Measurements from ENCODE around the gene TNS2. TPM values are rescaled to one million over a fixed set of nuclear protein-coding genes. Genes with fewer than 3 reads are reported as not detected.

Gene TNS2
- total and polyA plus RNA-seq, 4 donors, result 56.7 to 182 (median 105) TPM

DNA sequence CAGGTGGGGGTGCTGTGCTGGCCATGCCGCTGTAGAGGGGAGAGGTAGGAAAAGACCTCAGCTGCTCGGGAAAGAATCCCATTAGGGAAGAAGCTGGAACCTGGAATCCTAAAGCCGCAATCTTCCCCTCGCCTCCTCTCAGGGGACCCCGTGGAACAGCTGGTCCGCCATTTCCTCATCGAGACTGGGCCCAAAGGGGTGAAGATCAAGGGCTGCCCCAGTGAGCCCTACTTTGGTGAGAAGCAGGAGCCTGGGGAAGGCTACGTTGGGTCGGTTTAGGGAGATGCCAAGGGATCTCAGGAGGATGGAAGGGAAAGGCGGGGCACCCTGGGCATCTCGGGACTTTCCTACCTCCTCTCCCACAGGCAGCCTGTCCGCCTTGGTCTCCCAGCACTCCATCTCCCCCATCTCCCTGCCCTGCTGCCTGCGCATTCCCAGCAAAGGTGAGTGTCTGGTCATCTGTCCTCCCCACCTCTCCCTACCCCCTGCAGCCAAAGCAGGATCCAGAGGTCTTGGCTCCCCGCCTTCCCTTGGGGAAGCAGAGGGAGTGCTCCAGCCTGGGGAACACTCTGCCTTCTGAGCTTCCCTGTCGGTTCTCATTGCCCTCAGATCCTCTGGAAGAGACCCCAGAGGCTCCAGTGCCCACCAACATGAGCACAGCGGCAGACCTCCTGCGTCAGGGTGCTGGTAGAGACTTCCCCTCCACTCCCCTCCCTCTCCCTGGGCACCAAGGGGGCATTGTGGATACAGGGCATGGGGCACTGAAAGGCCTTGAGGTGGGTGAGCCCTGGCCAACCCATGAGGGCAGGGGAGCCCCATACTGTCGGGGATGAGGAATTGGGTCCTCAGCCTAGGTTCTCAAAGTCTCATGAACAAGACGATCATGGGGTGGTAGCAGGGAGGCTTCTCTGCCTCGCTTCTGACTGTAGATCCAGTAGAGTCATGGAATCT, 12.4 kb downstream of the TNS2 start:
- H3K9ac ChIP-seq (ENCODE audit: insufficient read depth in 1 of 2, low read length in 2 of 2), result peak overlapping the region in 1 of 2 donors; percentile 4

DNA sequence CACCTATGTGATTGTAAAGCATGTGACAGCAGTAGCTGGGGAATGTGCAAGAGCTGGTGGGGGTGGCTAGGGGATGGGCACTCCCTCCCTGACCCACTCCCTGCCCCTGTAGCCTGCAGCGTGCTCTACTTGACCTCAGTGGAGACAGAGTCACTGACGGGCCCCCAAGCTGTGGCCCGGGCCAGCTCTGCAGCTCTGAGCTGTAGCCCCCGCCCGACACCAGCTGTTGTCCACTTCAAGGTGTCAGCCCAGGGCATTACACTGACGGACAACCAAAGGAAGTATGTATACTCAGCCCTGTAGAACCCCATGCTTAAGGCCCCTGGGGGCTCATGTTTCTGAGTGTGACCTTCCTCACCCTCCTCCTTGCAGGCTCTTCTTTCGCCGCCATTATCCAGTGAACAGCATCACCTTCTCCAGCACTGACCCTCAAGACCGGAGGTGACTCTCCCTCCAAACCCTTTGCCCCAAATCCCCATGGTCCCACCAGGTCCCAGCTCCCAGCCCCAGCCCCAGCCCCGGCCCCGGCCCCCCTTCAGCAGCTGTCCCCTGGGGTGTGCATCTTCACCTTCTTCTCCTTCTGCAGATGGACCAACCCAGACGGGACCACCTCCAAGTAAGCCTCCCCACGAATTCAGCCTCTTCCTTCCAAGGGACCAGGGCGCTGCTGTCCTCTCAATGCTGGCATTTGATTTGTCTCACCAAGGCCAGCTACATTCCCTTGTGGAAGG, 13.3 kb downstream of the TNS2 start:
- Histone ChIP-seq H3K4me1 (ENCODE audit: control insufficient read depth in 5 of 5, insufficient read depth in 5 of 5, low read length in 5 of 5) (peaks cover 0 to 25% (median 11%) of the 10 kb centered on the region in 5 donors), H3K36me3 (ENCODE audit: control insufficient read depth in 4 of 4, insufficient read depth in 4 of 4, low read length in 4 of 4) (peaks cover 0 to 78% (median 42%) of the 10 kb centered on the region in 4 donors), H3K9me3 (ENCODE audit: control insufficient read depth in 4 of 4, insufficient read depth in 3 of 4, low read length in 3 of 4) (no peaks in the 10 kb centered on the region), H3K27ac (ENCODE audit: low read depth in 1 of 2, low read length in 1 of 2) (peak overlapping the region; percentile 2 to 12), H3K27me3 (ENCODE audit: control insufficient read depth in 3 of 3, insufficient read depth in 3 of 3, low read length in 2 of 3) (no peaks in the 10 kb centered on the region), H3K9ac (ENCODE audit: insufficient read depth in 1 of 2, low read length in 2 of 2) (no peak overlapping the region), H3K4me3 (no peak overlapping the region)
- no peak for ATAC-seq (ENCODE audit: insufficient read depth, low FRiP score)
- 82 to 89% methylated on average over 14 of the region's 14 CpGs for WGBS, 2 donors
- no peak for DNase-seq
- TF ChIP-seq, protein P1, sequence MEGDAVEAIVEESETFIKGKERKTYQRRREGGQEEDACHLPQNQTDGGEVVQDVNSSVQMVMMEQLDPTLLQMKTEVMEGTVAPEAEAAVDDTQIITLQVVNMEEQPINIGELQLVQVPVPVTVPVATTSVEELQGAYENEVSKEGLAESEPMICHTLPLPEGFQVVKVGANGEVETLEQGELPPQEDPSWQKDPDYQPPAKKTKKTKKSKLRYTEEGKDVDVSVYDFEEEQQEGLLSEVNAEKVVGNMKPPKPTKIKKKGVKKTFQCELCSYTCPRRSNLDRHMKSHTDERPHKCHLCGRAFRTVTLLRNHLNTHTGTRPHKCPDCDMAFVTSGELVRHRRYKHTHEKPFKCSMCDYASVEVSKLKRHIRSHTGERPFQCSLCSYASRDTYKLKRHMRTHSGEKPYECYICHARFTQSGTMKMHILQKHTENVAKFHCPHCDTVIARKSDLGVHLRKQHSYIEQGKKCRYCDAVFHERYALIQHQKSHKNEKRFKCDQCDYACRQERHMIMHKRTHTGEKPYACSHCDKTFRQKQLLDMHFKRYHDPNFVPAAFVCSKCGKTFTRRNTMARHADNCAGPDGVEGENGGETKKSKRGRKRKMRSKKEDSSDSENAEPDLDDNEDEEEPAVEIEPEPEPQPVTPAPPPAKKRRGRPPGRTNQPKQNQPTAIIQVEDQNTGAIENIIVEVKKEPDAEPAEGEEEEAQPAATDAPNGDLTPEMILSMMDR (IDR thresholded peaks at IDR 0.05; ENCODE audit: control extremely low read depth, extremely low read depth), result no peak

More for the DNA sequence above, 12.4 kb downstream of the TNS2 start:
- Histone ChIP-seq H3K36me3 (ENCODE audit: control insufficient read depth in 4 of 4, insufficient read depth in 4 of 4, low read length in 4 of 4) (peaks cover 0 to 77% (median 51%) of the 10 kb centered on the region in 4 donors), H3K9me3 (ENCODE audit: control insufficient read depth in 4 of 4, insufficient read depth in 3 of 4, low read length in 3 of 4) (no peaks in the 10 kb centered on the region), H3K27me3 (ENCODE audit: control insufficient read depth in 3 of 3, insufficient read depth in 3 of 3, low read length in 2 of 3) (no peaks in the 10 kb centered on the region), H3K4me1 (ENCODE audit: control insufficient read depth in 5 of 5, insufficient read depth in 5 of 5, low read length in 5 of 5) (peaks cover 0 to 25% (median 11%) of the 10 kb centered on the region in 5 donors), H3K27ac (ENCODE audit: low read depth in 1 of 2, low read length in 1 of 2) (peak overlapping the region in 1 of 2 donors; percentile 43), H3K4me3 (no peak overlapping the region)
- TF ChIP-seq, protein P1 (IDR thresholded peaks at IDR 0.05; ENCODE audit: control extremely low read depth, extremely low read depth), result no peak
- 74 to 81% methylated on average over 20 of the region's 20 CpGs for WGBS, 2 donors
- DNase-seq, result no peak
- ATAC-seq (ENCODE audit: insufficient read depth, low FRiP score), result no peak

DNA sequence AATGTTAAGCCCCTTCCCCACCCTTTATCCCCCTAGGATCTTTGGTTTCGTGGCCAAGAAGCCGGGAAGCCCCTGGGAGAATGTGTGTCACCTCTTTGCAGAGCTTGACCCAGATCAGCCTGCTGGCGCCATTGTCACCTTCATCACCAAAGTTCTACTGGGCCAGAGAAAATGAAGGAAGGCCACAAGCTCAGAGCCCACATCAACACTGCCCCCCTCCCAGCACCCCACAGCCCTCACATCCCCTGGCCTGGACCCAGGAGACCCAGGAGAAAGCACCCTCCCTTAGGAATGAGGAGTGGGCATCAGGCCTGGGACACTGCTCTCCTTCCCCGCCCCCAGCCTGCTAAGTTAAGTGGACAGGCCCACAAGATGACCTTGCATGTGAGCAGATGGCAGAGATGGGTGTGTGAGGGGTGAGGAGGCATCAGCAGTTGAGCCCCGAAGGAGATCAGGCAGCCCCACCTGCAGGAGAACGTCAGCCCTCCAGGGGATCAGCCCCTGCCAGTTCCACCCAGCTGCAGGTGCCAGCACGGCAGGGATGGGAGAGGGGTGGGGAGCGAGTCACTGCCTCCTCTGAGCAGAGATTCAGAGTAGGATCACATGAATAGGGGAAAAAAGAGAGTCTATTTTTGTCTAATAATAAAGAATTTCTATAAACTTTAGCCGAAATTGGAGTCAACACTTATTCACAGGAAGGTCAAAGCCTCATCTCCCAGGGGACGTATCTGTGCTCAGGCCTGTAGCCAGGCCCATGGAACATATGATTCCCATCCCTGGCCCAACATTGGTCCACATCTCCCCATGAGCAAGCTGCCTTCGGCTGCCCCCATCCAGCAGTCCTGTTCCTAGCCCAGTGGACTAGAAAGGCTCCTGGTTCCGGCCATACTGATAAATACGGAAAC, 14.1 kb downstream of the TNS2 start:
- Histone ChIP-seq H3K4me3 (no peak overlapping the region), H3K9ac (ENCODE audit: insufficient read depth in 1 of 2, low read length in 2 of 2) (no peak overlapping the region), H3K4me1 (ENCODE audit: control insufficient read depth in 5 of 5, insufficient read depth in 5 of 5, low read length in 5 of 5) (peaks cover 0 to 25% (median 11%) of the 10 kb centered on the region in 5 donors), H3K27me3 (ENCODE audit: control insufficient read depth in 3 of 3, insufficient read depth in 3 of 3, low read length in 2 of 3) (no peaks in the 10 kb centered on the region), H3K36me3 (ENCODE audit: control insufficient read depth in 4 of 4, insufficient read depth in 4 of 4, low read length in 4 of 4) (peaks cover 0 to 73% (median 40%) of the 10 kb centered on the region in 4 donors), H3K9me3 (ENCODE audit: control insufficient read depth in 4 of 4, insufficient read depth in 3 of 4, low read length in 3 of 4) (no peaks in the 10 kb centered on the region), H3K27ac (ENCODE audit: low read depth in 1 of 2, low read length in 1 of 2) (peak overlapping the region; percentile 2 to 23)
- WGBS, 2 donors, result 68 to 82% methylated on average over 13 of the region's 13 CpGs
- ATAC-seq (ENCODE audit: insufficient read depth, low FRiP score) (no peak), DNase-seq (peak in 1 of 3 donors; percentile 61)
- TF ChIP-seq, protein P1 (IDR thresholded peaks at IDR 0.05; ENCODE audit: control extremely low read depth, extremely low read depth), result no peak
